HG02763 (cell line): ENCODE measurements around the gene EWSR1.

Experiments
- ATAC-seq: cut with Tn5 transposase; IDR thresholded peaks from one replicate; pipeline ENCODE4 v1.9.1; 2021; ENCODE audit warnings: mild to moderate bottlenecking, moderate library complexity; ENCODE audit not compliant: unreplicated experiment

Gene EWSR1

DNA sequence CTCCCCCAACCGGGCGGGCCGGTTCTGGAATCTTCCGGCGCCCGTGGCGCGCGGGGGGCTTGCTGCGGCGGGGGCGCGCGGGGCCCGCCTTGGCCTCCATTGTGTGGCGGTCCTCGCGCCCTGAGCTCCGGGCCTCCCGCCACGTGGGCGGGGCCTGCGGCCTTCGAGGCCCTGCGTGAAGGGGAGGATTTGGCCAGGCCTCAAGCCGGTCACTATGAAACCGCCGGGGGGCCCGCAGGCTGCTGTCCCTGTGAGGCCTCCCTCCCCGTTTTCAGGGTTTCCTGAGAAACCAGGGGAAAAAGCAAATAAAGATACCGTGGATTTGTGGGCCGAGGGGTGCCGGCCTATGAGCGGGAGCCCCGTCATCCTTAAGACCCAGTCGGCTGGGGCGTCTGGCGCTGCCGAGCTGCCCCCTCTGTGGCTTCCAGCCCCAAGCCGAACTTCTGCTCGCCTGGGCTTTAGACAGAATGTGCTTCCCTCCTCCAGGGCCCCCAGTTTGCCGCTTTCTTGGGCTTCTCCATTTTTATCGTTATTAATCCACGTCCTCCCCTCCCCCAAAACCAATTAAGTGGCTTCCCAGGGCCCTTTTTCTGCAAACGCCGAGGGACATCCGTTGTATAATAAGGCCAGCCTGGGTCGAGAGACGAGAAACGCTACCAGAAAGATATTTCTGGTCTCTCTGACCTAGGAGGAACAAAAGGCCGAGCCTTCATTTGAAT is 602 bp downstream of the EWSR1 start:
- ATAC-seq = peak; percentile 25

GRCh38 chr22:29269230-29269604 is 1.1 kb downstream of the EWSR1 start:
- no peak for ATAC-seq

DNA sequence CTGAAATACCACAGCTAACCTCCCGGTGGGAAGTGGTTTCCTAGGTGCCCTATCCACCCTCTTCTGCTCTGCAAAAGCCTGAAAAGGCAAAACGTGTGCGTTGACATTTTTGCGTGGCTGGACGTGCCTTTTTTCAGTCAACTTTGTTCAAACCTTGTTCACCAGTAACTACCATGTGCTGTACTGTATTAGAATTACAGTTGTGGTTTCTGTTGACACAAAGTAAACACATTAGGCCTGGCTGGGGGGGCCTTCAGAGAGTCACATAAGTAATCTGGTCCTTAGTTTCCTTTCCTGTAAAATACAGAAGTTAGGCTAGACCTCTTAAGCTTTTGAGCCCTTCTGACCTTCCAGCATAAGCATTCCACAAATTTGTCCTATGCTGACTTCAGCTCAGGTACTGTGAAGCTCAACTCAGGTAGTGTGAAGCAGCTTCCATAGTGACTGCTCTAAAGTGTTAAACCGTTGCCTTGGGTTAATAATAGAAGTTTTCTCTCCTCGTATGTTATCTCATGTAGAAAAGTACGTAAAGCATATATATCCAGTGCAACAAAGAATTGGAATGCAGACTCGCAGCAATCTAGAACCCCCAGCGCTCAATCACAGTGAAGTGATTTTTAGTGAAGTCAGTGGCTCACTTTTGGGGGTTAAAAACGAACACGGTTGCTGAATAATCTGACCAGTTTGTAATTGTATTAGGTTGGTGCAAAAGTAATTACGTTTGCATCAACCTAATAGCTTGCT is 1.8 kb downstream of the EWSR1 start:
- no peak for ATAC-seq

DNA sequence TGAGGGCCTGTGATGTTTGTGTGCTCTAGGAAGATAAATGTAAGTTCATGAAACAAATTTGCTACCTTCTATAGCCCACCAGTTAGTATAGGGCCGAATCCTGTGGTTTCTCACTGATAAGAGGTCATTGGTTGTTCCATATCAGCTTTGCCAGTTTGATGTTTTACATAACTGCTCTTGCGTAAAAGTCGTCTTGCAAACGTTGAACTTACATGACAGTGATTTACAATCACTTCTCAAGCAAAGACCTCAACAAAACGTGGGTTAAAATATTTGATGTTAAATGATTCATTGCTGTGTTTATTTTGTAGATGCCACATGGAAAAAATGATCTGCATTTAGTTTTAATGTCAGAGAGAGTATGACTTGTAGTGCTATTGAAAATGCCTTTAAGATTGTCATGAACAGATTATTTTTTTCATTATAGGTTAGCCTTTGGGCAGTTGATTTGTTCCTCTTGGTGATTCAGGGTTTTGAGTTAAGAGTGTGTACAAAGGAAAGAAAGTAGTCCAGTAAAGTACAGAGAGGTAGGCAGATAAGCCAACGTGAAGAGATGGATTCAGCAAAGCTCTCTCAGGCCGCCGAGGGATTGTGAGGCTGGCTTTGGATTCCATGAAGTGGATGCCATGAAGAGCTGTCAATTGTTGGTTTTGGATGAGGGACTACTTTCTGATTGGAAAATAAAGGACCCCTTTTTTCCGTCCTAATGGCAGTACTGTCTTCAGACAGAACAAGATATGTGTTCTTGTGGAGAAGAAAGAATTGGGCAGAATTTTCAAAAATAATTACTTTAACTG is 2.6 kb downstream of the EWSR1 start:
- no peak for ATAC-seq

- no peak for ATAC-seq
Measured at GRCh38 chr22:29272624-29273023, 4.6 kb downstream of the EWSR1 start.

DNA sequence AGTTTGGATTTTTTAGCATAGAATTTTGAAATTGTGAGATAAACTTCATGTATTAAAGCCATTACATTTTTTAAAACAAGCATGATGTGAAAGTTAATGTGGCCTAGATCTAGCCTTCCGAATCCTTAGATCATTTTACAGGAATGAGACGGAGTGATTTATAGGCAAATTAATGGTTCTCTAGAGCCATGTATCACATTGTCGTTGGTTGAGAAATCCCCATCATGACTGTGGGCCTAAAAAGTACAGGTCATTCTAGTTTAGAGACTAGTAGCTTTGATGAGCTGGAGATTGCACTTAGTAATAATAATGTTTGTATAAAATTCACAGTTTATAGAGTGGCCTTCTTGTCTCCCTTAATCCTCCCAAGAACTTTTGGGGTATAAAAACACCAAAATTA is 7.1 kb downstream of the EWSR1 start:
- ATAC-seq = no peak

DNA sequence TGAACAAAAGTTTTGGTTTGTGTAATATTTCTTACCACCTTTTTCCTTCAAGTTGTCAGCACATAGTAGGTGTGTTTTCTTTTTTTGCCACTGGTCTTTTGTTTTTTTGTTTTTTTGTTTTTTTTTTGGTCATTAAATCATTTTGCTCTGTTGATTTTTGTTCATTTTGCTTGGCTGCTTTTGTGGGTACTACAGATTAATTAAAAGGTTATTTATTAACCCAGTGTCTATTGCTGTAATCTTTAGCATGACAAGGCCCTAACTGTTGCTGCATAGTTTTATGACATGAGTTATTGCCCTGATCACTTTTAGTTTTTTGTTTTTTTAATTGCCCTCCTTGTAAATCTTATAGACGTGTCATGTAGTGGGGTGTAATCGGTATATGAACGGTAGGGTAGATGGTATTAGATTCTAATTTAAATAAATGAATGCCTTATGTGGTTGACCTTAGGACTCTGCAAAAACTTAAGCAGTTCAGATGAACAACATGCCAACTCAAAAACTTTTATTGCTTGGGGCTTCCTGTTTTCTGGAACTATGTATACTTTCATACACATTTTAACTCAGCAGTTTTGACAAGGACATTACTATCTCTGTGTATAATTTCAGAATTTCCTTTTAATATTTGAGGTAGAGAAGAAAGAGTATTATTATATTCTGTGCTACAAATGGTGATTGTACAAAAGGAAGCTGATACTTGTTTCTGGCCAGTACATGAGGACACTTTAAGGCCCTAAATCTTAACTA is 7.9 kb downstream of the EWSR1 start:
- ATAC-seq = no peak

DNA sequence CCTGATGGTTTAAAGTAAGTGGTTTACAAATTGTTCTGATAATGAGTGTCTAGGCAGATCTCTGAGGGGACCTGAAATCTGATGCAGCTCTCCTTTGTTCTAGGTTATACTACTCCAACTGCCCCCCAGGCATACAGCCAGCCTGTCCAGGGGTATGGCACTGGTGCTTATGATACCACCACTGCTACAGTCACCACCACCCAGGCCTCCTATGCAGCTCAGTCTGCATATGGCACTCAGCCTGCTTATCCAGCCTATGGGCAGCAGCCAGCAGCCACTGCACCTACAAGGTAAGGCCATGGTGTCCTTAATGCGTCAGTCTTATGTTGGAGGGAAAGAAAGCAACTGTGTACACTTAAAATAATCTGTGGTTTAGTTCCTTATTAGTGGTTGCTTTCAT is 9.9 kb downstream of the EWSR1 start:
- ATAC-seq = no peak

- no peak for ATAC-seq
Measured at GRCh38 chr22:29284196-29284595, 16.1 kb downstream of the EWSR1 start.

DNA sequence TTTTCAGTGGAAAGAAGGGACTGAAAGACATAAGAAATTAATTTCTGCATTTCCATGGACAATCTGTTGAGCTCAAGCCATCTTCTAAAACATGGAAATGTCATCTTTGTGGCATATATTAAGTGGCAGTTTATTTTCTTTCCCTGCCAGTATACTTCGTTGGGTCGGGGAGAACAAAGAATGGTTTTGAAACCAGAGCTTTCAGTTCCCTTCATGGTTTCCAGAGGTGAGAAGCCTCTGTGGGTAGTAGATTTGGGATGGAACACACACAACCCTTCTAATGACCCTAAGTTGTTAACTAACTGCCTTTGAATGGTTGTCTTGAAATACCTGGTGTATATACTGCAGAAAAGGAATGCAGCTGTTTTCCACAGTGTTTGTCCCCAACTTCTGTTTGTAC is 20.8 kb downstream of the EWSR1 start:
- no peak for ATAC-seq

DNA sequence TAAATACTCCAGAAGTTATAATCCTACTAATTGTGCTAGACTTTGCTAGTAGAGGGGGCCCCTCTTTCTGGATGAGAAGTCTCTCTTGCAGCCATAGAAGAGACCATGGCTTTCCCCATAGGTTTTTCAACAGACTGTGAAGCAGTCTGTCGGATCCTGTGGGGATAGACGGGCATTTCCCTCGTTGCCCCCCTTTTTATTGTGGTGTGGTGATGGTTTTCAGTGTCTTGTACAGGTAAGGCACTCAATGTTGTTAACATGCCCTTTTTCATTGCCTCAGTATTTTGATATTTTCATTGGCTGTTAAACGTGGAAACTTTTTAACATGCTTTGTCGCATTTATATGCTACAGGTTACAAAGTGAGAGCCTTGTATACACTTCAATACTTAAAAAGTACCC is 22.0 kb downstream of the EWSR1 start:
- ATAC-seq = no peak

DNA sequence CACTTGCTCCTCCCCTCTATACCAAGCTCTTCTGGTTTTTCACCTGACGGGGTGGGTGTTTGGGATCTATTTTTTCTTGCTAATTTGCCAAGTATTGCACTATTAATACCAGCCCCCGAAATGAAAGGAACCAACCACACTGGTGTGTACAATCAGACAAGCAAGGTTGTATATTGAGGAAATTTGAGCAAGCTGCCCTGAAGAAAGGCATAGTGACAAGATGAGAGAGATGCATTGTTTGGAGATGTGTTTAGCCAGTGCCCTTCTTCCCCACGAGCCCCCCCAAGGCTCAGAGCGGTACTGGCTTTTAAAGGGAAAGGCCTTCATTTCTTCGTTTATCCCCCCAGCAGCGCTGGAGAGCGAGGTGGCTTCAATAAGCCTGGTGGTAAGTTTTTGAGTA is 23.1 kb downstream of the EWSR1 start:
- no peak for ATAC-seq

DNA sequence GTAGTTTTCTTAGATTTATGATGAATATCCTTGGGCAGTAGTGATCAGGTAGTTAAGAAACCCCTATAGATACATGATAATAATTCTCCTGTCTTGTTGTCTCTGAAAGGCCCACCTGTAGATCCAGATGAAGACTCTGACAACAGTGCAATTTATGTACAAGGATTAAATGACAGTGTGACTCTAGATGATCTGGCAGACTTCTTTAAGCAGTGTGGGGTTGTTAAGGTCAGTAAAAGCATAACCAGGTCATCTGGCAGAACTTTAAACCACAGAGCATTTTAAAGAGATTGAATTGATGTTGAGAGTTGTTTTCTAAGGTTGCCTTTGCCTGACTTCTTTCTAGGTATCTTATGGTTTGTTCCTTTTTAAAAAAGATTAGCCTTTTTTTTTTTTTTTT is 24.3 kb downstream of the EWSR1 start:
- no peak for ATAC-seq

GRCh38 chr22:29298641-29299040 is 30.6 kb downstream of the EWSR1 start:
- ATAC-seq = no peak

DNA sequence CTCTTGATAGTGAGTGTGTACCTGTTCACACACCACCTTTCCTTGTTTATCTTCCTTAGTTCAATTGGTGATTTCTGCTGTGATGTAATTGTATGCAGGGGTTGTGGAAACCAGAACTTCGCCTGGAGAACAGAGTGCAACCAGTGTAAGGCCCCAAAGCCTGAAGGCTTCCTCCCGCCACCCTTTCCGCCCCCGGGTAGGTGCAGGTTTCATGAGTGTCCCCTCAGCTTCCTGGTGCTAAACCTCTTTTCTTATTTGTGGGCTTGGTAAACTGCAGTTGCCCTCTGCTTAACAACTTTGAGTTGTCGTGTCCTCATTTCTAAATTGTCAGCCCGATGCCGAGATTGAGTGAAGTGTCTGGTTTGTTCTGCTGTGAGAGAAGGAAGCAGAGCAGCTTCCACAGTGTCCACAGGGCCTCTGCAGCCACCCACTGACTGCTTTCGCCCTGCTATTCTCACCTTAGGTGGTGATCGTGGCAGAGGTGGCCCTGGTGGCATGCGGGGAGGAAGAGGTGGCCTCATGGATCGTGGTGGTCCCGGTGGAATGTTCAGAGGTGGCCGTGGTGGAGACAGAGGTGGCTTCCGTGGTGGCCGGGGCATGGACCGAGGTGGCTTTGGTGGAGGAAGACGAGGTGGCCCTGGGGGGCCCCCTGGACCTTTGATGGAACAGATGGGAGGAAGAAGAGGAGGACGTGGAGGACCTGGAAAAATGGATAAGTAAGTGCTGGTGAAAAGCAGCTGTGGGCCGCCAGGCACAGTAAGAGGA is 31.2 kb downstream of the EWSR1 start:
- ATAC-seq = no peak

- ATAC-seq = no peak
Measured at GRCh38 chr22:29300467-29300806, 32.4 kb downstream of the EWSR1 start.

DNA sequence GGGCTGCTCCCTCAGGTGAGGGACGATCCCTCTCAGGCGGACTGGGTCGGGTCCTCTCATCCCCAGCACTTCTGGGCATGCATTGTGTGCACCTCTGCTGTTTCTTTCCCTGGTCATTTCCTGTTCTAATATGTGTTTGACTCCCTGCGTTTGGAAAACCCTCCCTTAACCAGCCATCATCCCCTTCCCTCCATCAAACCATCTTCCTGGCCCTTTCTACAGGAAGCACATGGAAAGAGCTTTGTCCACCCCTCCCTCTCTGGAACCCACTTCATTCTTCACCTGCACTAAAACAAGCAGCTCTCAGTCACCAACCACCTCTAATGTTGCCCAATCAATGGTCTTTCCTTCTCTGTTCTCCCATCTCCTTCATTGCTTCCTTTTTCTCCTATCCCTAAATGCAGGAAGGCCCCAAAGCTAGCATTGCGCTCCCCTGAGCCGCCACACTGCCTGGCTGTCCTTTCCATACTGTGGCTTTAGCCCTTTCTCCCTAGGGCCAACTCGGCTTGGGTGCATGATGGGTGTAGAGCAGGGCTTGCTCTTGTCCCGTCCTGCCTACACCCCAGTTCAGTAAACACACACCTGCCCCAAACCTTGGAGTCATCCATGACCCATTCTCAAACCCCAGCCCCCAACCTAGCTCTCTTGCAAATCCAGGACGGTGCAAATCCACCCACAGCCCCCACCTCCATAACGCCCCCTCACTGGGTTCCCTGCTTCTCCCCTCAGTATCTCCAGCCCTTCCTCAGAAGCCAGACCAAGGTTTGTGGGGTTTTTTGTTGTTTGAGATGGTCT is 32.9 kb downstream of the EWSR1 start:
- ATAC-seq = no peak

- ATAC-seq = no peak
Measured at GRCh38 chr22:29301716-29302401, 33.8 kb downstream of the EWSR1 start.

DNA sequence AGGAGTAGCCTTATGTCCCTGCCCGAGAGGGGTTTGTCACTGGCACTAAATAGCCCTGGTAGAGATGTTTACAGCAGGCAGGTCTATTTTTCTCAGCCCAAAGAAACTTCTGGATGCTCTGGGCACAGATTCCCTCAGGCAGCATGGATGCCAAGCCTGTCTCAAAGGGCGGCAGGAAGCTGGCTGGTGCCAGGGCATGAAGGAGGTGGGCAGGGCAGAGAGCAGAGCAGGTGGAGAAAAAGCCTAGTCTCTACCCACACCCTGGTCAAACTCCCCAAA is 34.3 kb downstream of the EWSR1 start:
- no peak for ATAC-seq
